CD4-positive, alpha-beta T cell treated with Interleukin-17A for 1 hour (primary cell): ENCODE results near the gene ZFP57.

Source experiments
- DNase-seq: peaks from one replicate; pipeline ENCODE4 v3.0.0-alpha.2; 2020

ZFP57 gene

GRCh38 chr6:29680904-29681303 lies at the start of gene ZFP57:
Gene ZFP57 (minus strand): TSS chr6:29681152. CDS start chr6:29677003, 4,149 bp downstream.
- no peak for DNase-seq

- no peak for DNase-seq
Measured at GRCh38 chr6:29730575-29731126, 49.7 kb upstream of the ZFP57 start.

DNA sequence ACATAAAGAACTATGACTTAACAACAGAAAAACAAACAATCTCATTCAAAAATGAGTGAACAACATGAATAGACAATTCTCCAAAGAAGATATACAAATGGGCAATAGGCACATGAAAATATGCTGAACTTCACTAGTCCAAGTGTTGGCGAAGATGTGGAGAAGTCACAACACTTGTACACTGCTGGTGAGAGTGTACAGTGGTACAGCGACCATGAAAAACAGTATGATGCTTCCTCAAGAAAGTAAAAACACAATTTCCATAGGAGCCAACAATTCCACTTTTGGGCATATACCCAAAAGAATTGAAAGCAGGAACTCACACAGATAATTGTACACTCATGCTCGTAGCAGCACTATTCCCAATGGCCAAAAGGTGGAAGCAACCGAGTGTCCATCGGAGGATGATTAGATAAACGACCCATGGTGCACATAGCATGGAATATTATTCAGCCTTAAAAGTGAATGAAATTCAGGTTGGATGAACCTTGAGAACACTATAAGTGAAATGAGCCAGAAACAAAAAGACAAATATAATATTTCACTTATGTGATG lies 48.9 kb upstream of the ZFP57 start:
- peak; percentile 34 for DNase-seq

DNA sequence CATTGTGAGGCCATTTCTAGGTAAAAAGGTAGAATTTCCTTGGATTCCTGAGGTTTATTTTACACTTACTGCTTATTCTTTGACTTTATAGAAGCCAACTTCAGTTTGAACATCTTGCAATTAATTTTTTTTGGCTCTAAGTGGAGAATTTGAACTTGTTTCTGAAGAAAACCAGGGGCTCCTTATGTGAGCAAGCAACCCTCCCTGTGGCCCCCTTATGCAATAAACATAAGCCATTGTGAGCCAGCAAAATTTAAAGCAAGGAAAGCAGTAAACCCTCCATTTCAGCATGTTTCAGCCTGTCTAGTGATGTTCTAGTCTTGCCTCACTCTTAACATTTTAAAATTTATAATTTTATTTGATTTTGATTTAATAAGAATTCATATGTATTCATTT lies 47.9 kb upstream of the ZFP57 start:
- no peak for DNase-seq

DNA sequence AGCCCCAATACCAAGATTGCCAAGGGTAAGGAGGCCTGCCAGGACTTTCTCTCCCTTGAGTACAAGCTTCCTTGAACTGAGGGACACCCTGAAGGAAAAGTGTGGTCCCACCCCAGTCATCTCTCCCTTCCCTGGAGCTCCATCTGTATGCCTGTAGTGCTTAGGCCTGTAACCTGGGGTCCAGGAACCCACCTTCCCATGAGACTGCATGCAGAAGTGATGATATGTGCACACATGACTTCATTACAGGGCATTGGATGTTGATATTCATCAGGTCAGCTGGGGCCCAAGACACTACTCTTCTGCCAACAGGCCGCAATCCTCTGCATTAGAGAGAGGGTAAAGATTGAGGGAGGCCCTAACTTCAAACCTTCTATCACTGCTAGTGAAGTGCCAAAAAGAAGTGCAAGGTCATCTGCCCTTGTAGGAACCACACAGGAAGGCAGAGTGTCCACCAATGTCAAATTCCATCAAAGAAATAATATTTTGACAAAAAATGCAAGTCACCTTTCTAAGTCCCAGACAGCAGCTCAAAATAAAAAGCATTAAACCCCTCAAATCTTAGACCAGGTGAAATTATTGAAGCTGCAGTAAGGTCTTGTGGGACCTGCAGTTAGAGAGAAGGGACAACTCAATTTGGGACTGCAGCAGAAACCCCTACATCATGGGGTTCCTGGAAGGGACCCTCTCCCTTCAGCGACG lies 47.4 kb upstream of the ZFP57 start:
- DNase-seq = peak; percentile 47

GRCh38 chr6:29727637-29728036 lies 46.7 kb upstream of the ZFP57 start:
- no peak for DNase-seq

- DNase-seq = peak; percentile 52
Measured at GRCh38 chr6:29726571-29727194, 45.7 kb upstream of the ZFP57 start.

- DNase-seq = peak; percentile 35
Measured at GRCh38 chr6:29726001-29726400, 45.0 kb upstream of the ZFP57 start.

DNA sequence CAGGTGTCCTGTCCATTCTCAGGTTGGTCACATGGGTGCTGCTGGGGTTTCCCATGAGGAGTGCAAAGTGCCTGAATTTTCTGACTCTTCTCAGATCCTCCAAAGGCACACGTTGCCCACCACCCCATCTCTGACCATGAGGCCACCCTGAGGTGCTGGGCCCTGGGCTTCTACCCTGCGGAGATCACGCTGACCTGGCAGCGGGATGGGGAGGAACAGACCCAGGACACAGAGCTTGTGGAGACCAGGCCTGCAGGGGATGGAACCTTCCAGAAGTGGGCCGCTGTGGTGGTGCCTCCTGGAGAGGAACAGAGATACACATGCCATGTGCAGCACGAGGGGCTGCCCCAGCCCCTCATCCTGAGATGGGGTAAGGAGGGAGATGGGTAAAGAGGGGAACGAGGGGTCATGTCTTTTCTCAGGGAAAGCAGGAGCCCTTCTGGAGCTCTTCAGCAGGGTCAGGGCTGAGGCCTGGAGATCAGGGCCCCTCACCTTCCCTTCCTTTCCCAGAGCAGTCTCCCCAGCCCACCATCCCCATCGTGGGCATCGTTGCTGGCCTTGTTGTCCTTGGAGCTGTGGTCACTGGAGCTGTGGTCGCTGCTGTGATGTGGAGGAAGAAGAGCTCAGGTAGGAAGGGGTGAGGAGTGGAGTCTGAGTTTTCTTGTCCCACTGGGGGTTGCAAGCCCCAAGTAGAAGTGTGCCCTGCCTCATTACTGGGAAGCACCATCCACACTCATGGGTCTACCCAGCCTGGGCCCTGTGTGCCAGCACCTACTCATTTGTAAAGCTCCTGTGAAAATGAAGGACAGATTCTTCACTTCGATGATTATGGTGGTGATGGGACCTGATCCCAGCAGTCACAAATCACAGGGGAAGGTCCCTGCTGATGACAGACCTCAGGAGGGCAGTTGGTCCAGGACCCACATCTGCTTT lies 44.3 kb upstream of the ZFP57 start:
- peak; percentile 21 for DNase-seq

DNA sequence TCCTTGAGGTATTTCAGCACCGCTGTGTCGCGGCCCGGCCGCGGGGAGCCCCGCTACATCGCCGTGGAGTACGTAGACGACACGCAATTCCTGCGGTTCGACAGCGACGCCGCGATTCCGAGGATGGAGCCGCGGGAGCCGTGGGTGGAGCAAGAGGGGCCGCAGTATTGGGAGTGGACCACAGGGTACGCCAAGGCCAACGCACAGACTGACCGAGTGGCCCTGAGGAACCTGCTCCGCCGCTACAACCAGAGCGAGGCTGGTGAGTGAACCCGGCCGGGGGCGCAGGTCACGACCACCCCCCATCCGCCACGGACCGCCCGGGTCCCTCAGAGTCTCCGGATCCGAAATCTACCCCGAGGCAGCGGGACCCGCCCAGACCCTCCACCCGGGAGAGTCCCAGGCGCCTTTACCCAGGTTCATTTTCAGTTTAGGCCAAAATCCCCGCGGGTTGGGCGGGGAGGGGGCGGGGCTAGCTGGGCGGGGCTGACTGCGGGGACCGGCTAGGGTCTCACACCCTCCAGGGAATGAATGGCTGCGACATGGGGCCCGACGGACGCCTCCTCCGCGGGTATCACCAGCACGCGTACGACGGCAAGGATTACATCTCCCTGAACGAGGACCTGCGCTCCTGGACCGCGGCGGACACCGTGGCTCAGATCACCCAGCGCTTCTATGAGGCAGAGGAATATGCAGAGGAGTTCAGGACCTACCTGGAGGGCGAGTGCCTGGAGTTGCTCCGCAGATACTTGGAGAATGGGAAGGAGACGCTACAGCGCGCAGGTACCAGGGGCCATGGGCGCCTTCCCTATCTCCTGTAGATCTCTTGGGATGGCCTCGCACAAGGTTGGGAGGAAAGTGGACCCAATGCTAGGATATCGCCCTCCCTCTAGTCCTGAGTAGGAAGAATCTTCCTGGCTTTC lies 43.0 kb upstream of the ZFP57 start:
- DNase-seq = peak; percentile 90

DNA sequence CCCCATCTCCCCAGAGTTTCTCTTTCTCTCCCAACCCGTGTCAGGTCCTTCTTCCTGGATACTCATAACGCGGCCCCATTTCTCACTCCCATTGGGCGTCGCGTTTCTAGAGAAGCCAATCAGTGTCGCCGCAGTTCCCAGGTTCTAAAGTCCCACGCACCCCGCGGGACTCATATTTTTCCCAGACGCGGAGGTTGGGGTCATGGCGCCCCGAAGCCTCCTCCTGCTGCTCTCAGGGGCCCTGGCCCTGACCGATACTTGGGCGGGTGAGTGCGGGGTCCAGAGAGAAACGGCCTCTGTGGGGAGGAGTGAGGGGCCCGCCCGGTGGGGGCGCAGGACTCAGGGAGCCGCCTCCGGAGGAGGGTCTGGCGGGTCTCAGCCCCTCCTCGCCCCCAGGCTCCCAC lies 42.3 kb upstream of the ZFP57 start, which contains the start of gene HLA-F:
Gene HLA-F, plus strand, starts transcription at position 173 of the 404 bp plus-strand sequence. Its CDS starts 30 bp downstream, at position 203.
- DNase-seq = peak; percentile 98

DNA sequence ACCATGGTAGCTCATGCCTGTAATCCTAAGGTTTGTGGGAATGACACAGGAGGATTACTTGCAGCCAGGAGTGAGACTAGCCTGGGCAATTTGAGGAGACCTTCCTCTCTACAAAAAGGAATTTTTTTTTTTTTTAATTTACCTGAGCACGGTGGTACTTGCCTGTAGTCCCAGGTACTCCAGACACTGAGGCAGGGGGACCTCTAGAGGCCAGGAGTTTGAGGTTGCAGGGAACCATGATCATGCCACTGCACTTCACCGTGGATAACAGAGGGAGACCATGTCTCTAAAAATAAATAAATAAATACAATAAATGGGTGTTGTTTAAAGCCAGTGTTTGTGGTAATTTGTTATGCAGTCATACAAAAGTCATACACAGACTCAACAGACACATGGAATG lies 39.9 kb upstream of the ZFP57 start:
- peak; percentile 57 for DNase-seq

DNA sequence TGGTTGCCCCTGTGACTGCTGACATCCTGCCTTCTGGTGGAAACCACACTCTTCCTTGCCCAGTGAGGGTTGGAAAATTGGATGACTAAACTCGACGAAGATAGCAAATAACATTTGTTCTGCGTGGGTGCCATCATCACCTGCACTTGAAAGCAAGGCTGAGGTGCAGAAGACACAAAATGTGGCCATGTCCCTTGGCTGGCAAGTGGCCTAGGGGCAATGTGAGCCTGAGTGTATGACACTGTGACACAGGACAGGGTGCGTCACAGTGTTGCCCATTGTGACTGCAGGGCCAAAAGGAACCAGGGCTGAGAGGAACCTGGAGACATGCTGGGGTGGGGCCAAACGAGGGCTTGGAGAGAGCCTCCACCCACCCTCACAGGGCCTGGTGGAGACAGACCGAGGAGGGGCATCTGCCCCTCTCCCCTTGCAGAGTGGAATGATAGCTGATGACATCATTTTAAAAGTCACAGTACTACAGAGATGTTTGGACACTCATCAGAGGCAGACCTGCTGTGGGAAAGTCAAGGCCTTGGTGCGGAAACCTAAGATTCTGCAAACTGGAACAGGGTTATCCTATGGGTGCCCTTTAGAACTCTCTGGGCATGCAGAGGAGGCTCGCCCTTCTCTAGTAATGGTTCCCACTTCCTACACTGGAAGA lies 29.5 kb upstream of the ZFP57 start:
- DNase-seq = no peak

GRCh38 chr6:29709188-29709587 lies 28.2 kb upstream of the ZFP57 start:
- DNase-seq = no peak

DNA sequence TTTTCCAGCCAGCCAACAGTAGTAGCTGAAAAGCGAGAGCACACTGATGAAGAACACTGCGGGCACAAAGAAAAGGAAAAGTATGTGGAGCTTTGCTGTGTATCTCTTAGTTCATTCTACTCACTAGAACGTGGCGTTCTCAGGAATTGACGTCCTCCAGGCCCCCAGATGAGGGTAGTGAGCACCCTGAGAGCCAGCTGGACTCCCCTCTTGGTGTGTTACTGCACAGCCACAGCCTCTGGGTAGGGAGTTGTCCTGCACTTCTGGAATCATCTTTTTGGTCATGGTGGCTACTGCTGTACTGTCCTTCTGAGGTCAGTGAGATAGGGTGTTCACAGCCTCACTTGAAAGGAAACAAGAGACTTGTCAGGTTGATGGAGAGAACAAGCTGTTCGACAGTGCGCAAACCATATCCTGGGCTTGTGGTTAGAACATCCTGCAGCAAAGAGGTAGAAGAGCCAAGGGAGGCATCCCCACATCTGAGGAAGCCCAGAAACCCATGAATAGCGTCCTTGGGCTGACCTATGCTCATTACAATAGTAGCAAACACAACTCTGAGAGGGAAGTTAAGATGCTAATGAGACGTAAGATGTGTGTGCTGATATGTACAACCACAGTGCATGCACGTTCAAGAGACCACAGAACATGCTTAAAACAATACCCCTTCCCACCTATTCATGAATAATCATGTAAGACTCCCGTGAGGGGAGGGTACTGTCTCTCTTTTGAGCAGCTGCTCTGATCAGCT lies 27.7 kb upstream of the ZFP57 start:
- peak; percentile 87 for DNase-seq

DNA sequence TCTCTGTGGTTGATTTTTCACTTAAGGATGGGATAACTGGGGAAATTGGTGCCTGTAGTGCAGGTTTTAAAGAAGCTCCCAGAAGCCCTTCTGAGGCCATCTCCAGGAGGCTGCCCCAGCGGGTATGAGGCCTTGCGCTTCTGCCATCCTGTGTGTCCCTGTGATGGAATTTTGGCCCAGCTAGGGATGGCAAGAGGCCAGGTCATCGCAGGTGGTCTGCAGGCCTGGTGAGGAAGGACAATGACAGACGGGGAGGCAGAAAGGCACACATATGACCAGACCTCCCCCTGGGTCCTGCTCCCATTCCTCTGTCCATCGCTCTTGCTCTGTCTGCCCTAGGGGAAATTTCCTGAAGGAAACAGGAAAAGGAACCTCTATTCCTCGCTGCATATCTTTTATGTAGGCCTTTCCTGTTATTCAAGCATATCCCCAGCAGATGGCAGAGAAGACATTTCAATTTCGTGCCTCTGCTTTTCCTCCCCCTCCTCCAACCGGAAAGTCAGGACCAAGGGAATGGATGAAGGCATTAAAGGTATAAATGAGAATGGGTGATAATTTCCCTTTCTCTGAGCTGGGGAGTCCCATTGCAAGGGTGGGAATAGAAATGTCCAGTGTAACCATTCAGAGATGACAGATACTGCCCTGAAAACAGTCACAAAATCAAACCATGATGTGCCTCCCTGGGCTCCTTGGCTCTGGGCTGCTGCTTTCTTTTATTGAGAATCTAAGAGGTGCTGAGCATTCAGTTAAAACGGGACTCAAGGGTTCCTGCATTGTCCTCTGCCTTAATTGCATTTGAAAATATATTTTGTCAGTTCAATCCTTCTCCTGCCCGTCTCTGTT lies 24.7 kb upstream of the ZFP57 start:
- DNase-seq = peak; percentile 58

GRCh38 chr6:29702519-29703103 lies 21.7 kb upstream of the ZFP57 start:
- peak; percentile 79 for DNase-seq

DNA sequence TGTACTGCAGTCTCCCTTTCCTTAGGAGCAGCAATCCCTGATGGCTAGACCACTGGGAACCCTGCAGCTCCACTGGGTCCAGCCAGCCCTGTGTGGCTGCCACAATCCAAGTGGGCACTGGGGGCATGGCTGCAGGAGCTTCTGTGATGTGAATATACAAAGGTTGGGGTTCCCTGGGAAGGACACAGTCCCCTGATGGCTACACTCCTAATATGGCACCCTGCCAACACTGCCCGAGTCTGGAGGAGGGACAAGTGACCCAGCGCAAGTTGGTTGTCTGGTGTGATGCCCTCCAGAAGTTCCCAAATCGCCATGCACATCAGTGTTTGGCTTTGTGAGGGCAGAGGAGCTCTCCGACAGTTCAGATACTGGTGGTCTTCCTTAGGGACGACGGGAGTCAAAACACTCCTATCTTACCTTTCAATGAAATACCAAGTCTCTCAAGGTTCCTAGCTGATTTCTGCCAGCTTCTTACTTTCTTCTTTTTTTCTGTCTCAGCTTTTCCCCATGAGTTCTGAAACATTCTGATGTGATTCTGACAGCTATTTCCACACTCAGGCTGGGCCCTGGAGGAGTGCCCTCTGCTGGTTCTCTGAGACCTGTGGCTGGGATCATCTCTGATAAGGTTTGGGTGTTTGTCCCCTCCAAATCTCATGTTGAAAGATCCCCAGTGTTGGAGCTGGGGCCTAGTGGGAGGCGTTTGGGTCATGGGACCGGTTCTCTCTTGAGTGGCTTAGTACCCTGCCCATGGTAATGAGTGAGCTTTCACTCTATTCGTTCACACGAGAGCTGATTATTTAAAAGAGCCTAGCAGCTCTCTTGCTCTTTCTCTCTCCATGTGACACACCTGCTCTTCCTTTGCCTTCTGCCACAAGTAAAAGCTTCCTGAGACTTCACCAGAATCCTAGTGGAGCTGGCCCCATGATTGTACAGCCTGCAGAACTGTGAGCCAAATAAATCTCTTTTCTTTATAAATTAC lies 15.5 kb upstream of the ZFP57 start:
- DNase-seq = no peak
